Upper lobe of left lung (tissue), 4 donors: ENCODE measurements around the gene TMEM164.

ENCODE experiments used
- POLR2A ChIP-seq, 4 donors: fragments of 450-650 bp; IDR thresholded peaks; one replicate each; pipeline ENCODE4 v1.5.1; 2016 to 2017; ENCODE audit warnings: antibody characterized with exemption in 4 of 4, mild to moderate bottlenecking in 2 of 4
- POLR2AphosphoS5 ChIP-seq, 2 donors: sonication (generic); formaldehyde crosslinking; IDR thresholded peaks; one replicate each; pipeline ENCODE4 v1.5.1; 2017; ENCODE audit warnings: antibody characterized with exemption in 2 of 2
- TF ChIP-seq, protein P1 (sequence below), 6 experiments: fragments of 450-650 bp in 4 of 6; fragments of 200-600 bp in 2 of 6; sonication (generic) in 2 of 6; IDR thresholded peaks; one replicate each; pipeline ENCODE4 v1.5.1; 2016 to 2019; ENCODE audit warnings: antibody characterized with exemption in 6 of 6

DNA sequence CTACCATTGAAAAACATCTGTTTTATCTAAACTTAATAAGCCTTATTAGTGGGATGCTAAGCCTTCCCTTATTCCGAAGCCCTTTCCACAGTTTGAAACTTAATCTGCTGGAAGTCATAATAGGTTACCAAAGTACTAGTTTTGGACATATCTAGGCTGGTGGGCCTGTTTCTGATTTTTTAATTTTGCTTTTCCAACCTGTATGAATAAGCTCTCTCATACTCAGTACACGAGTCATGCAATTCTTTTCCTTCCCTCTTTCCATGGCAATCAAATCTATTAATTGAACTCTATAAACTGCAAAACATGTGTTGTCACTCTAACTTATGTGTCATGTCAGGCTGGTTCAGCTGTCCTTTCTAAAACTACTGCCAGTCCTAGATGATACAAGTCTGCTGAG, 224.0 kb downstream of the TMEM164 start:
- TF ChIP-seq, protein P1, sequence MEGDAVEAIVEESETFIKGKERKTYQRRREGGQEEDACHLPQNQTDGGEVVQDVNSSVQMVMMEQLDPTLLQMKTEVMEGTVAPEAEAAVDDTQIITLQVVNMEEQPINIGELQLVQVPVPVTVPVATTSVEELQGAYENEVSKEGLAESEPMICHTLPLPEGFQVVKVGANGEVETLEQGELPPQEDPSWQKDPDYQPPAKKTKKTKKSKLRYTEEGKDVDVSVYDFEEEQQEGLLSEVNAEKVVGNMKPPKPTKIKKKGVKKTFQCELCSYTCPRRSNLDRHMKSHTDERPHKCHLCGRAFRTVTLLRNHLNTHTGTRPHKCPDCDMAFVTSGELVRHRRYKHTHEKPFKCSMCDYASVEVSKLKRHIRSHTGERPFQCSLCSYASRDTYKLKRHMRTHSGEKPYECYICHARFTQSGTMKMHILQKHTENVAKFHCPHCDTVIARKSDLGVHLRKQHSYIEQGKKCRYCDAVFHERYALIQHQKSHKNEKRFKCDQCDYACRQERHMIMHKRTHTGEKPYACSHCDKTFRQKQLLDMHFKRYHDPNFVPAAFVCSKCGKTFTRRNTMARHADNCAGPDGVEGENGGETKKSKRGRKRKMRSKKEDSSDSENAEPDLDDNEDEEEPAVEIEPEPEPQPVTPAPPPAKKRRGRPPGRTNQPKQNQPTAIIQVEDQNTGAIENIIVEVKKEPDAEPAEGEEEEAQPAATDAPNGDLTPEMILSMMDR (IDR thresholded peaks at IDR 0.05) = no peak
- TF ChIP-seq POLR2A (IDR thresholded peaks at IDR 0.05) (no peak), POLR2AphosphoS5 (IDR thresholded peaks at IDR 0.05) (no peak)
